Activated naive CD8-positive, alpha-beta T cell (primary cell): ENCODE results near the gene PRRC2B.

Experiments
- H3K27ac Mint-ChIP-seq: one replicate; pipeline ENCODE4 v1.8.0; 2021; ENCODE audit warnings: mixed read lengths
- H3K27me3 Mint-ChIP-seq: one replicate; pipeline ENCODE4 v1.8.0; 2021; ENCODE audit warnings: mixed read lengths
- H3K36me3 Mint-ChIP-seq: one replicate; pipeline ENCODE4 v1.8.0; 2021; ENCODE audit warnings: mixed read lengths
- H3K4me1 Mint-ChIP-seq: one replicate; pipeline ENCODE4 v1.8.0; 2021; ENCODE audit warnings: low read depth, mixed read lengths
- H3K4me3 Mint-ChIP-seq: one replicate; pipeline ENCODE4 v1.8.0; 2021; ENCODE audit warnings: mild to moderate bottlenecking, mixed read lengths
- H3K9me3 Mint-ChIP-seq: one replicate; pipeline ENCODE4 v1.8.0; 2021; ENCODE audit warnings: low read depth, mixed read lengths

The PRRC2B gene

DNA sequence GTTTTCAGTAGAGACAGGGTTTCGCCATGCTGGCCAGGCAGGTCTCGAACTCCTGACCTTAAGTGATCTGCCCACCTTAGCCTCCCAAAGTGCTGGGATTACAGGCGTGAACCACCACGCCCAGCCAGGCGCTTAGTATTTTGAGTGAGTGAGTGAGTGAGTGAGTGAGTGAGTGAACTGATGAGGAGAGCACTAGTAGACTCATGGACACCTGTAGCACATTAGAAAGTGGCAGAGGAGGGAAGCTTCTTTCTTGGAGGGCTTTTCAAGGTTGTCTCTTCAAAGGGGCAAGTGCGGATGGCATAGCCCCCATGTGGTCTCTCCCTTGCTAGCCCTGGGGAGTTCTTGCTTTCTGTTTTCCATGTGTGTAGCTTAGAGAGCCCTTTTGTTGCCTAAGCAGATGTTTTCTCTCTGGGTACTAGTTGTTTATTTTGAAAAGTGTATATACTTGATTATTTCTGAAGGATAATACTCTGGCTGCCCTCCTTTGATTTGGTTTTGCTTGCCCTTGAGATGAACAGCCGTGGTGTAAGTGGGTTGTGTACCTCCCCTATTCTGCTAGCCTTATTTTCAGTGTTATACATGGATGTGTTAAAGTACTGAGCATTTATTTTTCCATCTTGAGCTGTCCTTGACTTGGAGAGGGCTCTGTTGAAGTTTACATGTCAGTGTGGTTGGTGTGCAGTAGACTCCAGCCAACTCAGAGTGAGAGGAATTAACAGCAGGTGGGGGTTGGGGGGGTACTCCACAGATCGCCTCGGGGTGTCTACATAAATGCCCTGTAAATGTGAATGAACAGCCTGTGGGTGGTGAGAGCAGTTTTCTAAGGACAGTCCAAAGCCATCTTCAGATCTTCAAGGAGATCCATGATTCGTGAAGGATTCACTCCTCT is 35.5 kb downstream of the PRRC2B start:
- H3K27me3 Mint-ChIP-seq = no peaks in the 10 kb centered on the region

DNA sequence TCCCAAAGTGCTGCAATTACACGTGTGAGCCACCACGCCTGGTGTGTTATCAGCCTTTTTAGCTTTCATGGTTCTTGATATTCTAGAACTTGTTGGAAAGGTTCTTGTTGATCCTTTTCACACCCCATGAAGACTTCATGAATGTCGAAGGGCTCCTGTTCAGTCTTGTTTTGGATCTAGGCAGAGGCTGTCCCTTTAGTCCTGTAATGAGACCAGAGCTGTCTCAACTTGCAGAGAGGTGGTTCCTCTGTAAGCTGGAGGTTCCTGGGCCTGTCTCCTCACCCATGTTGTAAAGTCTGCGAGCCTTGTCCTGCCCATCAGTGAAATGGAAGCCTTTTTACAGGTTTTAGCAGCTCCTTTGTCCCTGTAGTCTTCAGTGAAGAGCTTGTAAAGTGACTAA is 38.2 kb downstream of the PRRC2B start:
- H3K27me3 Mint-ChIP-seq = no peaks in the 10 kb centered on the region

More for the DNA sequence above, 35.5 kb downstream of the PRRC2B start:
- peaks cover 50% of the 10 kb centered on the region for H3K4me1 Mint-ChIP-seq
- H3K4me3 Mint-ChIP-seq = peak overlapping the region; percentile 52
- peak overlapping the region; percentile 75 for H3K27ac Mint-ChIP-seq
- peaks cover 2% of the 10 kb centered on the region for H3K36me3 Mint-ChIP-seq
- no peaks in the 10 kb centered on the region for H3K9me3 Mint-ChIP-seq

DNA sequence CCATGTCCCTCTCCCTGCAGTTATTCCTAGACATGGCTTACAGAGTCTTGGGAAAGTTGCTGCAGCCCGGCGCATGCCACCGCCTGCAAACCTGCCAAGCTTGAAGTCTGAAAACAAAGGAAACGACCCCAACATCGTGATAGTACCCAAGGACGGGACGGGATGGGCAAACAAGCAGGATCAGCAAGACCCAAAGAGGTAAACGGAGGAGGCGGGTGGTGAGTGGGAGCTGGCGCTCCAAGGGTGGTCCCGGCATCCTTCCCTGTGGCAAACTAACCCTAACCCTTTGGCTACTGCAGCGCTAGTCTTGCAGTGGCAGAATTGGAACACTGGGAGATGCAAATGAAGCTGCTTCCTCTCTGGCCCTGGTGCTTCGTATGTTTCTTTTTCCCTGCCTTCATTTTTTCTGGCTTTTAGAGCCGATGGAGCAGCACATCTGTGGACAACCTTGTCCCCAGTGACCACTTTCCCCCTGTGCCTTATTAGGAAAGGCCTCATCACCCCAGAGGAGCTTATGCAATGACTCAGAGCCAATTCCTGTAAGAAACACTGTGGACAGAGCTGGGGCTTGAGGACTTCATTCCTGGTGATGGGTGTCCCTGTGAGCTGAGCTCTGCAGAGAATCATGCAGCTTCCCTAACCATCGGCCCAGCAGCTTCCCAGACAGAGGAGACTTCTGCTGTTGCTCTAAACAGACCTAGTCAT is 38.9 kb downstream of the PRRC2B start:
- Mint-ChIP-seq H3K27me3 (no peaks in the 10 kb centered on the region), H3K36me3 (no peaks in the 10 kb centered on the region), H3K4me3 (no peak overlapping the region), H3K4me1 (peaks cover 30% of the 10 kb centered on the region), H3K9me3 (no peaks in the 10 kb centered on the region), H3K27ac (no peak overlapping the region)

More for the DNA sequence above, 38.2 kb downstream of the PRRC2B start:
- Mint-ChIP-seq H3K9me3 (no peaks in the 10 kb centered on the region), H3K4me3 (no peak overlapping the region), H3K36me3 (no peaks in the 10 kb centered on the region), H3K27ac (no peak overlapping the region), H3K4me1 (peaks cover 37% of the 10 kb centered on the region)

DNA sequence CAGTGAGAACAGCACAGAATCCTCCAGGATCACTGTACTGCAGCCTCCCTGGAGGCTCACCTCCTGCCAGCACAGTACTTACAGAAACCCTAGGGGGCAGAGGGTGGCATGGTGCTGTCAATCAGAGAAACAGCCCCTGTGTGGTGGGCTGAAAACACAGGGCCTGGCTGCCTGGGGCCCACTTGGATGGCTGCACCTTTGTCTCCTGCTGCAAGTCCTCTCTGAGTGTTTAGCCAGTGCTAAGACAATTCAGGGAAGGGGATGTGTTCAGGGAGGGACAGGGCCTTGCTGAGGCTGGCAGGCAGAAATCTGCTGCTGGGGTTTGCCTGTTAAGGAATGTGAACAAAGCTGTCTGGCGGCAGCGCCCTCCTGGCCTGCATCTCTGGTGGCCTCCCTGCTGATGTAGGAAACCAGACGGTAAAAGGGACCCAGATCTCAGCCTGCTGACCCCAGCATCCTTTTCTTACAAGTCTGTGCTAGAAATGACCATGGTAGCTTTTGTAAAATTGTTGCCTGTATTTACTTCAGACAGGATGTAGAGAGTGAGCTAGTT is 39.5 kb downstream of the PRRC2B start:
- peaks cover 29% of the 10 kb centered on the region for H3K4me1 Mint-ChIP-seq
- H3K36me3 Mint-ChIP-seq = peaks cover 3% of the 10 kb centered on the region
- H3K27ac Mint-ChIP-seq = no peak overlapping the region
- H3K9me3 Mint-ChIP-seq = no peaks in the 10 kb centered on the region
- no peak overlapping the region for H3K4me3 Mint-ChIP-seq
- no peaks in the 10 kb centered on the region for H3K27me3 Mint-ChIP-seq

DNA sequence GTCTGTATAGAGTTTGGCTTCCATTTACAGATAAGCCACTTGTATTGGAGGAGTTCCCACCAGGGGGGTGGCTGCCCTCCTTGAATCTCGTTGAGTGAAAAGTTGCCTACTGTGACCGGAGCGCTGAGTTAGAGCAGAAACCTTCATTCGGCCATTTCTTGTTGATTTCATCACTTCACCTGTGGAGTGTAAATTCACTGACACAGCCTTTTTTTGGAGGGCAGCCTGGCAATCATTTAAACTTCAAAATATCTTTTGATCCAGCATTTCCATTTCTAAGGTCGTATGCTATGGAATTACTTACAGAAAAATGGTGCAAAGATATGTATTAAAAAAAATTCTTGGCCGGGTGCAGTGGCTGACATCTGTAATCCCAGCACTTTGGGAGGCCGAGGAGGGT is 40.8 kb downstream of the PRRC2B start:
- Mint-ChIP-seq H3K4me1 (peaks cover 22% of the 10 kb centered on the region), H3K4me3 (no peak overlapping the region), H3K9me3 (no peaks in the 10 kb centered on the region), H3K36me3 (peaks cover 3% of the 10 kb centered on the region), H3K27me3 (no peaks in the 10 kb centered on the region), H3K27ac (no peak overlapping the region)

DNA sequence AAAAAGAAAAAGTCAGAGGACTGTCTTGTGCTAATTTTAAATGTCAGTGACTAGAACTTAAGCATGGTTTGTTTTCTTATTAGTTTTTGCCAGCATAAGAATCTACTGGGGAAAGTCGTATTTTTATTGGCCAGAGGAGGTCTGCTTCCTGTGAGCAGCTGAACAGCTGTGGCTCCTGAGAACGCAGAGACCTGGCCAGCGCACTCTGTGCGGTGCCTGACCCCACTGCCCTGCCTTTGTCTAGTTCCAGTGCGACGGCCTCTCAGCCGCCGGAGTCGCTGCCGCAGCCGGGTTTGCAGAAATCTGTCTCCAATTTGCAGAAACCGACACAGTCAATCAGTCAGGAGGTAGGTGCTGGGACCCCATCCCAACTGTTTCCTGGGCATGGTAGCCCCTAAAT is 42.5 kb downstream of the PRRC2B start:
- Mint-ChIP-seq H3K4me1 (peaks cover 23% of the 10 kb centered on the region), H3K4me3 (no peak overlapping the region), H3K9me3 (no peaks in the 10 kb centered on the region), H3K27me3 (no peaks in the 10 kb centered on the region), H3K27ac (peak overlapping the region; percentile 61), H3K36me3 (peaks cover 5% of the 10 kb centered on the region)

DNA sequence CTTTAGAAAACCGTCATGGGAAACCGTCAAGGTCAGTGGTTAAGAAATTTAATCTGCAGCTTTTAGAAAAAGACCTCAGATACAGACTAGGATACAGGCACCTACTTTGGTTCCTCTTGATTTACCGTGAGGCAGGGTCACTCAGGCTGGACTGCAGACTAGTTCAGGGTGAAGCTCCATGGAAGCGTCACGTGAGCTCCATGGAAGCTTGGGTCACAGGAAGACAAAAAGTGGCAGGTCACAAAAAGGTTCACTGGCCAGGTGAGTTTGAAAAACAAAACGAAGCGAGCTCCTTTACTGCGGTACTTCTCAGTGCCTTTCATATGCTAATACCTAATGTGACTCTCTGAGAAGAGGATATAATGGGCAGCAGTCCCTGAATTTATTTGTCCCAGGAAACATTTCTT is 43.0 kb downstream of the PRRC2B start:
- Mint-ChIP-seq H3K27me3 (no peaks in the 10 kb centered on the region), H3K9me3 (no peaks in the 10 kb centered on the region), H3K4me1 (peaks cover 26% of the 10 kb centered on the region), H3K27ac (peak overlapping the region; percentile 61), H3K36me3 (peaks cover 5% of the 10 kb centered on the region), H3K4me3 (no peak overlapping the region)

DNA sequence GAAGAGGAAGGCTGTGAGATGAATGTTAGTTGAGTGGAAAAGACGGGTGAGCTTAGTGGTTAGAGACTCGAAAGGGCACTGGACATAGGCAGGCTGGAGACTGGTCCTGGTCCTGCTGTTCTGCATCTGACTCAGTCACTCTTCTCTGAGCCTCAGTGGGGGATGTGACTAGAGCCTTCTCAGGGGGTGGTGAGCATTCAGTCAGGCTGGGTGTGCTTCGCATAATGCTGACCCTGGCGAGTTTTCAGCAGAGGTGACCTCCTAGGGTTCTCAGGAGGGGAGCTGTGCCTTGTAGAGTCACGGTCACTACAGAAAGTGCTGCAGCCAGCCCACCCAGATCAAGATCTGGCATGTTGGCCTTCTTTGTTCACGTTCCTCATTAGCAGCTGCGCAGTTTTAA is 44.3 kb downstream of the PRRC2B start:
- Mint-ChIP-seq H3K27ac (peak overlapping the region; percentile 76), H3K36me3 (peaks cover 5% of the 10 kb centered on the region), H3K27me3 (no peaks in the 10 kb centered on the region), H3K4me3 (no peak overlapping the region), H3K9me3 (no peaks in the 10 kb centered on the region), H3K4me1 (peaks cover 23% of the 10 kb centered on the region)

DNA sequence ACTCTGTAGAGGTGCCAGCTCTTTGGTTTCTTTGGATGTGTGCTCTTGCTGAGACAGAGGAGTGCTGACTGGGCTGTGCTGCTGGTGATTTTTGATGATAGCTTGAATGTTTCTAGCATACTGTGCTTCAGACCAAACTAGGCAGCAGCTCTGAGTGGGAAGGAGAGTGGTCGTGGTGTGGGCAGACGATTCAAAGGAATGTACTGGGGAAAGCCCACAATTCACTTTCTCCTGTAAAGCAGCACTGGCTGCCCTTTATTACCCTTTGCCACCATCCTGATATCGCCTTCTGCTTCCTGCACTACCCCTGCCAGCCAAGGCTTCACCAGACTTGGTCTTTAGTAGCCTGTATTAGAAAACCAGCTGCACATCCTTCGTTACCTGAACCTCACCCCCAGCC is 45.3 kb downstream of the PRRC2B start:
- H3K4me1 Mint-ChIP-seq = peaks cover 23% of the 10 kb centered on the region
- no peak overlapping the region for H3K4me3 Mint-ChIP-seq
- H3K9me3 Mint-ChIP-seq = no peaks in the 10 kb centered on the region
- H3K27ac Mint-ChIP-seq = peak overlapping the region; percentile 68
- peaks cover 5% of the 10 kb centered on the region for H3K36me3 Mint-ChIP-seq
- H3K27me3 Mint-ChIP-seq = no peaks in the 10 kb centered on the region

DNA sequence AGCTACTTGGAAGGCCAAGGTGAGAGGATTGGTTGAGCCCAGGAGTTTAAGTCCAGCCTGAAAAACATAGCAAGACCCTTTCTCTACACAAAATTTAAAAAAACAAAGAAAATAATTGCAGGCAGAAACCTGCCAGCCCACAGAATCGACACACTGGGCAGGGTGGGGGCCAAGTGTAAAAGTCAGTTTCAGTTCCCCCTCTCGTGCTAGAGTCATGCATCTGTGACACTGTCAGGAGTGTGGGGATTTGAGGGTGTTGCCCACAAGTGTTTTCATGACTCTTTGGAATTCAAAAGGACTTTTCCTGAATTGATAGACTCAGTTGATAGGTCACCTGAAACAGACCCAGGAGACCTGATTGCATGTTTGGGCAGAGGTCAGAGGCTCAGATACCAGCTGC is 47.6 kb downstream of the PRRC2B start:
- H3K36me3 Mint-ChIP-seq = peaks cover 5% of the 10 kb centered on the region
- H3K27ac Mint-ChIP-seq = peak overlapping the region; percentile 28
- H3K4me1 Mint-ChIP-seq = peaks cover 20% of the 10 kb centered on the region
- no peak overlapping the region for H3K4me3 Mint-ChIP-seq
- no peaks in the 10 kb centered on the region for H3K9me3 Mint-ChIP-seq
- no peaks in the 10 kb centered on the region for H3K27me3 Mint-ChIP-seq

DNA sequence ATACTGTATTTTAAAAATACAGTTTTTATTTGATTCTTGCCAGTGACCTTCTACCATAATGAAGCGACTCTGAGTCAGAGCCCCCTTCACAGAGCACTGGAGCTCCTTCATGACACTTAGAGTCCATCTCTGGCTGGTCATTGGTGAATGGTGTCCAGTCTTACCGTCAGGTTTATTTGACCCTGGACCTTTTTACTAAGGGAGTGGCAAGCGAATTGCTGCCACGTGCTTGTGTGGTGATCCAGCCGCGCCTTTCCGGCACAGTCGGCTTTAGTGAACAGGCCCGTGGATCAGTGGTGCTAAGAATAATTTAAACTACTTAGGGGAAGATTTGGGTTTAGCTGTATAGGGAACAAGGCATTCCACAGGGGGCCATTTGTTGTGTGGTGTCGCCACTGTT is 48.5 kb downstream of the PRRC2B start:
- Mint-ChIP-seq H3K27me3 (no peaks in the 10 kb centered on the region), H3K9me3 (no peaks in the 10 kb centered on the region), H3K36me3 (peaks cover 5% of the 10 kb centered on the region), H3K4me1 (peaks cover 22% of the 10 kb centered on the region), H3K27ac (no peak overlapping the region), H3K4me3 (no peak overlapping the region)

DNA sequence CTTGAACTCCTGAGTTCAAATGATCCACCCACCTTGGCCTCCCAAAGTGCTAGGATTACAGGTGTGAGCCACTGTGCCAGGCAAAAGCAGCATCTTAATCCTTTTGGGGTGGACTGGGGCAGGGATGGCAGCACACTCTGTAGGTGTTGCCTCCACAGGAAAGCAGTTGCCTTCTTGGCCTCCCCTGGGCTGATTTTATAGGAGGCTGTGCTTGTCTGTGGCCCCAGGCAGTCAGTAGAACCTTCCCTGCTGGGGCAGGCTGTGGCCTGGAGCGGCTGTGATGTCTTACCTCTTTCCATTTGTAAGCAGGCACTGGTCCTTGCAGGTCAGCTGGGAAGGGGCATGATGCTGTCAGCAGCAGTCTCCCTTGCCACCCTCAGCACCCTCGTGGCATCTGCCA is 49.8 kb downstream of the PRRC2B start:
- Mint-ChIP-seq H3K4me3 (no peak overlapping the region), H3K9me3 (no peaks in the 10 kb centered on the region), H3K27me3 (no peaks in the 10 kb centered on the region), H3K36me3 (peaks cover 2% of the 10 kb centered on the region), H3K27ac (no peak overlapping the region), H3K4me1 (peaks cover 19% of the 10 kb centered on the region)

DNA sequence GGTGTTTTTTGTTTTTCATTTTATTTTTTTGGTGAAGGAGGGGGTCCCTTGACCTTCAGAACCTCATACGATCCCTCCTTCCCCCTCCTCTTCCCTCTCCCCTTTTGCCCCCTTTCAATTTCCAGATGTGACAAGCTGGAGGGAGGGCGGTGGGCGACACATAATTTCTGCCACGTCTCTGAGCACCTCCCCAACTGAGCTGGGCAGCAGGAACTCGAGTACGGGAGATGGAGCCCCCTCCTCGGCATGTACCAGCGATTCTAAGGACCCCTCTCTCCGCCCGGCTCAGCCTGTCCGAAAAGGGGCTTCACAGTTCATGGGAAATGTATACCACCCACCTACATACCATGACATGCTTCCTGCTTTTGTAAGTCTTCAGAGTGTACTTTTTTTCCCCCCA is 52.4 kb downstream of the PRRC2B start:
- Mint-ChIP-seq H3K27me3 (no peaks in the 10 kb centered on the region), H3K36me3 (no peaks in the 10 kb centered on the region), H3K4me1 (peaks cover 18% of the 10 kb centered on the region), H3K27ac (no peak overlapping the region), H3K9me3 (no peaks in the 10 kb centered on the region), H3K4me3 (no peak overlapping the region)

DNA sequence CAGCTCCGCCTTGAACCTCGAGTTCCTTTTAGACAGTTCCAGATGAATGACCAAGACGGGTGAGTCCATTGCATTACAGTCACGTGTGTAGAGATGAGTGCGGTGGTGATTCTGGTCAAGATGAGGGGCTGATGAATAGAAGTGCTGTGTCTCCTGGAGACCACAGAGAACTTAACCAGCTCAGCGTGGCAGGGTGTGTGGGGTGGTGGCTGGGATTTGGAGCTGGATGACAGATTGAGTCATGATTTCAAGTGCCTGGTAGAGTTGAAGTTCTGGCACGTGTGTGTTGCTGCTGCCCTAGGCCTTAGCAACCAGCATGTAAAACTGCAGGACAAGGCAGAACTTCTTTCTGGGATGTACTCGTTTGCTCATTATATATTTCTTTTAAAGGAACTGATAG is 53.3 kb downstream of the PRRC2B start:
- Mint-ChIP-seq H3K4me1 (peaks cover 20% of the 10 kb centered on the region), H3K36me3 (no peaks in the 10 kb centered on the region), H3K27me3 (no peaks in the 10 kb centered on the region), H3K27ac (no peak overlapping the region), H3K4me3 (no peak overlapping the region), H3K9me3 (no peaks in the 10 kb centered on the region)

DNA sequence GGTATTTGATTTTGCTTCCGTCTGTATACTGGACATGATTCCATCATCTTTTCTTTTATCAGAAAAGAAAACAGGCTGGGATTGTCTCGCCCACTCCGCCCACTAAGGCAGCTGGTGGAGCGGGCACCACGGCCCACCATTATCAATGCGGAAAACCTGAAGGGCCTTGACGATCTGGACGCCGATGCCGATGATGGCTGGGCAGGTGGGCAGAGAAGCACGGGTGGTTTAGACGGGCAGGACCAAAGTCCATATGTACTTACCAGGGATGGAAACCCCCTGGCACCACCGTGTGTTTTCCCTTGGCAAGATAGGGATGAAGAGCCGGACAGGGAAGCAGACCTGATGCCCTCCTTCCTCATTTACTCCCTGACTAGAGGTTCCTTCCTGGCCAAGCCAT is 53.7 kb downstream of the PRRC2B start:
- H3K27me3 Mint-ChIP-seq = no peaks in the 10 kb centered on the region
- H3K9me3 Mint-ChIP-seq = no peaks in the 10 kb centered on the region
- peaks cover 22% of the 10 kb centered on the region for H3K4me1 Mint-ChIP-seq
- no peaks in the 10 kb centered on the region for H3K36me3 Mint-ChIP-seq
- no peak overlapping the region for H3K4me3 Mint-ChIP-seq
- H3K27ac Mint-ChIP-seq = no peak overlapping the region
